PFSK-1 (cell line): ENCODE results near the gene CNTN5.

Experiments
- FOXP2 ChIP-seq: optimal IDR thresholded peaks from 2 replicates; pipeline ENCODE3; 2011; ENCODE audit warnings: borderline replicate concordance, control low read depth, inconsistent platforms; ENCODE audit not compliant: insufficient read depth; ENCODE audit errors: extremely low read length, extremely low read depth
- POLR2AphosphoS5 ChIP-seq: IDR thresholded peaks from 2 replicates; pipeline ENCODE4 v1.6.1; 2012; ENCODE audit warnings: low read depth, mild to moderate bottlenecking, control low read depth, low read length, moderate library complexity
- REST ChIP-seq, 2 experiments: IDR thresholded peaks; 2 replicates each; pipeline versions ENCODE4 v1.6.1 to v1.8.0; 2011 to 2012; ENCODE audit warnings: low read depth in 2 of 2, low read length in 2 of 2, control low read depth in 1 of 2, inconsistent platforms in 1 of 2, mild to moderate bottlenecking in 1 of 2, moderate library complexity in 1 of 2; ENCODE audit not compliant: insufficient read depth in 1 of 2
- SIN3A ChIP-seq: IDR thresholded peaks from 2 replicates; pipeline ENCODE4 v1.6.1; 2012; ENCODE audit warnings: mild to moderate bottlenecking, low read length, moderate library complexity, borderline replicate concordance; ENCODE audit not compliant: insufficient read depth
- TAF1 ChIP-seq: IDR thresholded peaks from 2 replicates; pipeline ENCODE4 v1.6.1; 2012; ENCODE audit warnings: low read length, control low read depth, borderline replicate concordance; ENCODE audit not compliant: insufficient read depth

Gene CNTN5

DNA sequence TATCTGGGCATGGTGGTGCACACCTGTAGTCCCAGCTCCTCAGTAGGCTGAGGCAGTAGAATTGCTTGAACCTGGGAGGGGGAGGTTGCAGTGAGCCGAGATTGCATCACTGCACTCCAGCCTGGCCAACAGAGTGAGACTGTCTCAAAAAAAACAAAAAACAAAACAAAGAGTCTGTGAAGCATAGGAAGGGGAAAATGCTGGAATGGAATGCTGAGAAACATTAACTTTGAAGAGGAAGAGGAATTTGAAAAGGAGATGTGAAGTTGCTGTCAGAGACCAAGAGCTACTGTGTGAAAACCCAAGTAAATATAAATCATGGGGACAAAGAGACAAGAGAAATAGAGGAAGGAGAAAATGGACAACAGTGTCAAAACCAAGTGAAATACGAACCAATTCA is 1211.3 kb downstream of the CNTN5 start:
- TF ChIP-seq TAF1 (no peak), POLR2AphosphoS5 (no peak), SIN3A (no peak), FOXP2 (no peak), REST (IDR thresholded peaks at IDR 0.05; ENCODE audit: insufficient read depth in 1 of 2, low read depth in 2 of 2, low read length in 2 of 2) (no peak)

GRCh38 chr11:100235085-100235484 is 1214.3 kb downstream of the CNTN5 start:
- TF ChIP-seq POLR2AphosphoS5 = no peak
- TF ChIP-seq REST (IDR thresholded peaks at IDR 0.05; ENCODE audit: insufficient read depth in 1 of 2, low read depth in 2 of 2, low read length in 2 of 2) = no peak
- TF ChIP-seq TAF1 = no peak
- TF ChIP-seq SIN3A = no peak
- TF ChIP-seq FOXP2 = no peak

GRCh38 chr11:100240025-100240539 is 1219.3 kb downstream of the CNTN5 start:
- TF ChIP-seq POLR2AphosphoS5 (no peak), REST (IDR thresholded peaks at IDR 0.05; ENCODE audit: insufficient read depth in 1 of 2, low read depth in 2 of 2, low read length in 2 of 2) (no peak), TAF1 (no peak), SIN3A (no peak)

GRCh38 chr11:100247704-100248103 is 1227.0 kb downstream of the CNTN5 start:
- TF ChIP-seq REST (IDR thresholded peaks at IDR 0.05; ENCODE audit: insufficient read depth in 1 of 2, low read depth in 2 of 2, low read length in 2 of 2) = no peak
- TF ChIP-seq TAF1 = no peak
- no peak for TF ChIP-seq FOXP2
- TF ChIP-seq POLR2AphosphoS5 = no peak
- no peak for TF ChIP-seq SIN3A

GRCh38 chr11:100269516-100269915 is 1248.8 kb downstream of the CNTN5 start:
- TF ChIP-seq SIN3A (no peak), FOXP2 (no peak), TAF1 (no peak), REST (IDR thresholded peaks at IDR 0.05; ENCODE audit: insufficient read depth in 1 of 2, low read depth in 2 of 2, low read length in 2 of 2) (no peak), POLR2AphosphoS5 (no peak)
